CD4-positive, alpha-beta T cell treated with Interferon alpha-2 for 1 hour (primary cell): ENCODE measurements around the gene EFNA1.
"Not testable (repeated sequence)": the region's sequence is repeated elsewhere in the genome, so short reads cannot be mapped to it uniquely, and the experiment has no call there.

Experiments used
- DNase-seq, 2 donors: peaks; one replicate each; pipeline ENCODE4 v3.0.0-alpha.2; 2020 to 2022

The EFNA1 gene

DNA sequence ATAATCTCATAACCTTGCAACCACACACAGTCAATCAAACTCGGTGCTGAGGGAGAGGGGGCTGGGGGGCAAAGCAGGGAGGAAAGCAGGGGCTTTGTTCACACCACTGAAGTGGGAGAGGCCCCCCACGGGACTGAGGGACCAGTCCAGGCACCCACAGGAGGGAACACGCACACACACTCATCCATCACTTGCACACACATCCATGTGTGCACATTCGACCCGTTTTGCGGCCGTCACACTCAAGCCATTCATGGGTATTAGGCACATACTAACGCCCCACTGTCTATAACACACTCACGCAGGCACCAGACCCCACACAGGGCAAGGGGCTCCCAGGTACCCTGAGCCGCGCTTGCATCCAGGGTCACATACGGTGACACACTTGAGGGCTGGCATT, 35.0 kb upstream of the EFNA1 start:
- no peak for DNase-seq

- DNase-seq = peak in 1 of 2 donors; percentile 33
Measured at GRCh38 chr1:155093911-155094621, 33.6 kb upstream of the EFNA1 start.

DNA sequence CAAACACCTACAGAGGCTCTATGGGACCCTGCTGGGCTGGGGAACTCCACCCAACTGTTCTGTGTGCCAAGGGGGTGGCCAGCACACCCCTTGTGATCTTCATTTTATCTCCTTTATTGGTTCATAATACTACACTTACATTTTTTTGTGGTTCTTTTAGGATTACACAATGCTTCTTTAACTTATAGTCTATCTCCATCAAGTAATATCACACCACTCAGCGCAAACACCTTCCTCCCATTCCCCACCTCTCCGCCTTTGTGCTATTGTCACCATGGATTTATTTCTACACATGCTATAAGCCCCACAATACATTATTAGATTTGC, 33.1 kb upstream of the EFNA1 start:
- no peak for DNase-seq

- no peak for DNase-seq
Measured at GRCh38 chr1:155099331-155099730, 28.3 kb upstream of the EFNA1 start.

DNA sequence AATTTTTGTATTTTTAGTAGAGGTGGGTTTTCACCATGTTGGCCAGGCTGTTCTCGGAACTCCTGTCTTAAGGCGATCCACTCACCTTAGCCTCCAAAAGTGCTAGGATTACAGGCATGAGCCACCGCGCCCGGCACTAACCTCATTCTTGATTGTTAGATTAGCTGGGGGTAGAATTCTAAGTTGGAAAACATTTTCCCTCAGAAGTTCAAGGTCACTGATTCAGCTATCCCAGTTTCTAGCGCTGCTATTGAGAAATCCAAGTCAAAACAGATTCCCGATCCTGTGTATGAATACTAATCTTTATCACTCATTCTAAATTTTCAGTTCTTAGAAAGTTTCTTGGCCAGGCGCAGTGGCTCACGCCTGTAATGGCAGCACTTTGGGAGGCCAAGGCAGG, 24.4 kb upstream of the EFNA1 start:
- no peak for DNase-seq

GRCh38 chr1:155104605-155105534, 22.8 kb upstream of the EFNA1 start:
- no peak for DNase-seq

- no peak for DNase-seq
Measured at GRCh38 chr1:155105604-155106011, 22.1 kb upstream of the EFNA1 start.

- DNase-seq = no peak
Measured at GRCh38 chr1:155106862-155107261, 20.8 kb upstream of the EFNA1 start.

DNA sequence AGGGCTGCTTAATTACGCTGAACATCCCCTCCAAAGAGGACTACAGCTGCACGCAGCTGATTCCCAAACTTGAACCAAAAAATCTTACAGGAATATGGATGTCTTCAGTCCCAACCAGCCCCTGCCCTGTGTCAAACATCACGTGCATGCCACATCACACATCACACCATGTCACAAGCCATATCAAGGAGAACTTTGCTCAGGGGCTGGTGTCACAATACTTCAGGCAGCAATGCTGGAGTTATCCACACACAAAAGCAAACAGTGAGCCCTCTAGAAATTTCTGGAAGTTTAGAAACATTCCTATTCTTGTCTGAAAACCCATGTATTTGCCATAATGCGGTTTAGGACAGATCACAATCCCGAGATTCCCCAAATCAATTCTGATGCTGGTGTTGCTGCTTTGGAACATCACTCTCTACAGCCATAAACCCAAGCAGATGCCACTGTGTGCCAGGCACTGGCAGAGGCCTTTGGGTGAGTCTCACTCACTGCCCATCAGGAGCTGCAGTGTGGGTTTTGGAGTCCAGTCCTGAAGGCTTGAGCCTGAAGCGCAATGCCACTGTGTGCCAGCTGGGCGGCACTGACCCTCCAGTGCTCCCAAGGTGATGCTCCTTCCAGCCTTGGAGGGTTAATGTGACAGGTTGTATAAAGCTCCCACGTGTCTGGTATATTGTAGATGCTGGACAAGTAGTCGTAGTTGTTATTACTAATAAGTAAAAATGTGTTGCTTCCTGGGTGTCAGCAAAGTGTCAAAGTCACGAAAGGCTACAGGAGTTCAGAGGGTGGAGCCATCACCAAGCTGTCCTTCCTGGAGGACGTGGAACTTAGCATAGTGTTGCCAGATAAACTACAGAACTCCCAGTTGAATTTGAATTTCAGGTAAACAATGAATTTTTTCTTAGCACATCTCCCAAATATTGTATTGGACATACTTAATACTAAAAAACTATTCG, 20.1 kb upstream of the EFNA1 start:
- DNase-seq = no peak

GRCh38 chr1:155108296-155108695, 19.4 kb upstream of the EFNA1 start:
- DNase-seq = no peak

- DNase-seq = no peak
Measured at GRCh38 chr1:155110381-155110780, 17.3 kb upstream of the EFNA1 start.

DNA sequence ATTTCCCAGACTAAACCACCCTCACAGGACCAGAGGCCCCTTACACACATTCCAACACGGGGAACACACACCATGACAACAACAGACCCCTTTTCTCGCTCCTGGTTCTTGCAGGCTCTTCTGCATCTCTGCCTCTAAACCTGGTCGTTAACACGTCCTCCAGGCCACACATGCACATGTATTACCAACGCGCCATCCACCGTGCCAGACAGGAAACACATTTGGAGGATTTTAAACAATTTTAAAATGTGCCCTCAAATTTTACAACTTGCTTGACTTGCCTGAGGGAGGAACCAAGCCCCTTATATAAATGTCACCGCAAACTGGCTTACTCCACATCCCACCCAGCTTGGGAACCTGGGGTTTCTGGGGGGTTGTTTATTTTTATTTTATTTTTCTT, 16.9 kb upstream of the EFNA1 start:
- no peak for DNase-seq

DNA sequence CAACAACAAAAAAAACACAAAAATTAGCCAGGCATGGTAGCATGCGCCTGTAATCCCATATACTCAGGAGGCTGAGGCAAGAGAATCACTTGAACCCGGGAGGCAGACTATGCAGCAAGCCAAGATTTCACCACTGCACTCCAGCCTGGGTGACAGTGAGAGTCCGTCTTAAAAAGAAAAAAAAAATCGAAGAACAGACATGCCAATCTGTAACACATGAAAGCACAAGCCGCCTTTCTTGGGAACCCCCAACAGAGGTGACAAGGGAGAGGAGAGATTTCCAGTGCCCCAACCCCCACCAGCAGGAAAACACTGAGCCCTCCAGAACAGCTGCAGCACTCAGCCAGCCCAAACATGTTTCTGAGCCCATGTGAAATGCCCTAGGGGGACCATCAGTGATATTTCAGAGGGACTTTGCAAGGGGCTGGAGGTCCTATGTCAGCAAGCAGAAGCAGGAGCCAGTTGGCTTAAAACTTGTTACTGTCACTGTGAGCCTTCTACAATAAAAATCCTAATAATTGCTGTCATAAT, 14.2 kb upstream of the EFNA1 start:
- no peak for DNase-seq

DNA sequence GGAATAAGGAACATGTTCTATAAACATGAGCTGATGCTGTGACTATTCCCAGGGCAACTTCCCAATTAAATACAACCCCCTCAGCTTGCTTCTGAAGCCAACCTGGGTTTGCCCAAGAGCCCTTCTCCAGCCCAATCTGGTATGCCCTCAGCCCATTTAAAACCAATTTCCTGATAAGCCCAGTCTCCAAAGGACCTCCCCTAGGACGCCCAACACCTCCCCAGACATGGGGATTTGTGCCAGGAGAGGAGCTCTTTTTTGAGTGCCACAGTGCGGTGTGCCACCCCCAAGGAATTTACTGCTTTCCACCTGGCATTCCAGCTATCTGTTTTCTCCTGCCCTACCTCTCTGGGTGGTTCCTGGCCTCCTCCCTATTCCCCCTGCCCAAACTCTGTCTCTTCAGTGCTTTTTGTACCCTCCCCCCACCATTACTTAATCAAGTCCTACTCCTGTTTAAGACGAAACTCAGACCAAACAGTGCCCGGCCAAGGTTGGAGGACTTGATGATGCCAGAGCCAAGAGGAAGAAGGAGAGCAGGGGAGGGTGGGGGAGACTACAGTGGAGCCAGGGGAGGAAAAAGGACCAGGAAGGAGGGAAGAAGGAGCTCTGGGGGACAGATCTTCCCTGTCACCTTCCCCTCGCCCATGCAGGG, 11.4 kb upstream of the EFNA1 start:
- no peak for DNase-seq

- no peak for DNase-seq
Measured at GRCh38 chr1:155117610-155118009, 10.1 kb upstream of the EFNA1 start.

- DNase-seq = not testable (repeated sequence)
Measured at GRCh38 chr1:155118090-155118489, 9.6 kb upstream of the EFNA1 start.

DNA sequence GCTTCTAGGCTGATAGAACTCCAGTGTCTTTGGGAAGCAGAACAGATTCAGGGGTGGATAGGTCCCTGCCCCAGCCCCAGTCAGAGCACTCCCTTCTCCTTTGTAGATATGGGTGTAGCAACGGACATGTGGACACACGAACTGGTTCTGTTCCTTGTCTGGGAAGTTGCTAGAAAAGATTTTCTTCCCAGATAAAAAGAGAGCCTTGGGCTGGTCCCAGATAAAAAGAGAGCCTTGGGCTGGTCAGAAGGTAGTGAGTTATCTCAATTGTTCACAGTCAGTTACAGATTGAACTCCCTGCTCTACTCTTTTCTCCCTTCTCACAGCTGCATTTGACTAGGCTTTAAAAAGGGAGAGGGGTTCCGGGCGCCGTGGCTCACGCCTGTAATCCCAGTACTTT, 7.4 kb upstream of the EFNA1 start:
- DNase-seq = no peak

GRCh38 chr1:155121249-155121648, 6.4 kb upstream of the EFNA1 start:
- no peak for DNase-seq

GRCh38 chr1:155122308-155122707, 5.4 kb upstream of the EFNA1 start:
- no peak for DNase-seq

DNA sequence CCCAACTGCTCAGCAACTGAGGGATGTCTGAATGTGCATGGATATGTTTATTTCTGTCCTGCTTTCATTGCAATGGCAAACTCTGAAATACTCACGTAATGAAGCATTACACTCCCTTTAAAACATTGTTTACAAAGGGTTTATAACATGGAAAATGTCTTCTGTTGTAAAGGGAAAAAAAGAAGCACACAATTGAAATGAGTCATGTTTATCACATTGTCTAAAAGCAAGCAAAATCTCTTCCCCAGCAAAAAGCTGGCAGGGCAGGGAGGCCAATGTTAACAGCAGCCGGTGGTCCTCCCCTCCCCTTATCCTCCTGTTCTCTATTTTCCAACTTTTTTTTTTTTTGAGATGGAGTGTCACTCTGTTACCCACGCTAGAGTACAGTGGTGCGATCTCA, 3.9 kb upstream of the EFNA1 start:
- no peak for DNase-seq

GRCh38 chr1:155124503-155125463, 2.9 kb upstream of the EFNA1 start:
- DNase-seq = no peak
